Skeletal muscle satellite cell (primary cell): ENCODE results near the gene CASP12.

Source experiments
- H3K27me3 ChIP-seq: 2 replicates; pipeline ENCODE4 v1.7.0; 2013; ENCODE audit warnings: low read length; ENCODE audit not compliant: control insufficient read depth, insufficient read depth
- H3K36me3 ChIP-seq: 2 replicates; pipeline ENCODE4 v1.7.0; 2013; ENCODE audit warnings: mild to moderate bottlenecking, control low read depth, low read length; ENCODE audit not compliant: insufficient read depth
- H3K4me1 ChIP-seq: 2 replicates; pipeline ENCODE4 v1.7.0; 2013; ENCODE audit warnings: low read length; ENCODE audit not compliant: control insufficient read depth, insufficient read depth
- H3K4me2 ChIP-seq: 2 replicates; pipeline ENCODE4 v1.7.0; 2013; ENCODE audit warnings: mild to moderate bottlenecking, low read length
- H3K4me3 ChIP-seq: 2 replicates; pipeline ENCODE4 v1.7.0; 2013; ENCODE audit warnings: low read length
- H3K9ac ChIP-seq: 2 replicates; pipeline ENCODE4 v1.7.0; 2013; ENCODE audit warnings: mild to moderate bottlenecking, low read depth, low read length, moderate library complexity
- H3K9me3 ChIP-seq: replicated peaks from 2 replicates; pipeline ENCODE4 v1.7.0; 2013; ENCODE audit warnings: mild to moderate bottlenecking, control low read depth, low read length

Gene CASP12

GRCh38 chr11:104856607-104857006 is 41.7 kb downstream of the CASP12 start:
- no peak overlapping the region for H3K9ac ChIP-seq
- no peaks in the 10 kb centered on the region for H3K27me3 ChIP-seq
- no peaks in the 10 kb centered on the region for H3K9me3 ChIP-seq
- no peak overlapping the region for H3K4me3 ChIP-seq
- H3K36me3 ChIP-seq = no peaks in the 10 kb centered on the region
- H3K4me2 ChIP-seq = no peak overlapping the region
- no peaks in the 10 kb centered on the region for H3K4me1 ChIP-seq

GRCh38 chr11:104855965-104856364 is 42.3 kb downstream of the CASP12 start:
- Histone ChIP-seq H3K4me1 (no peaks in the 10 kb centered on the region), H3K4me3 (no peak overlapping the region), H3K36me3 (no peaks in the 10 kb centered on the region), H3K27me3 (no peaks in the 10 kb centered on the region), H3K9ac (no peak overlapping the region), H3K9me3 (no peaks in the 10 kb centered on the region), H3K4me2 (no peak overlapping the region)

DNA sequence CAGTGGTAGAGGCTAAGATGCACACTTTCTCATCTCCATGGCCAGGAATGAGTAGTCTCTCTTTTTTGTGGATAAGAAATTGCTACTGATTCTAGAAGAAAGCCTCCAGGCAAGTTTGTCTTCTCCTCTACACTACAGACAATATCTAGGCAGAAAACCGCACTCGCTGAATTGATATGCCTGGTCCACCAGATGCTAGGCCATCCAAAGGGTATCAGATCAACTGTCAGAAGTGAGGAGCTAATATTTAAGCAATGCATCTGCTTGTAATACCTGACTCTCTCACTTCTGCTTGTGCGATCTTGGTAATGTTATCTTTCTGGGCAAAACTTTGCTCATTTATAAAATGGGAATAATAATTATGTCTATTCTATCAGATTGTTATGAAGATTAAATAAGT is 45.0 kb downstream of the CASP12 start:
- no peak overlapping the region for H3K4me3 ChIP-seq
- no peaks in the 10 kb centered on the region for H3K4me1 ChIP-seq
- H3K4me2 ChIP-seq = no peak overlapping the region
- H3K36me3 ChIP-seq = no peaks in the 10 kb centered on the region
- no peaks in the 10 kb centered on the region for H3K27me3 ChIP-seq
- no peaks in the 10 kb centered on the region for H3K9me3 ChIP-seq
- no peak overlapping the region for H3K9ac ChIP-seq

- no peak overlapping the region for H3K9ac ChIP-seq
- no peaks in the 10 kb centered on the region for H3K27me3 ChIP-seq
- no peaks in the 10 kb centered on the region for H3K4me1 ChIP-seq
- H3K9me3 ChIP-seq = no peaks in the 10 kb centered on the region
- no peak overlapping the region for H3K4me2 ChIP-seq
- H3K36me3 ChIP-seq = no peaks in the 10 kb centered on the region
- no peak overlapping the region for H3K4me3 ChIP-seq
These were observed 45.4 kb downstream of the CASP12 start for GRCh38 chr11:104852811-104853210.

DNA sequence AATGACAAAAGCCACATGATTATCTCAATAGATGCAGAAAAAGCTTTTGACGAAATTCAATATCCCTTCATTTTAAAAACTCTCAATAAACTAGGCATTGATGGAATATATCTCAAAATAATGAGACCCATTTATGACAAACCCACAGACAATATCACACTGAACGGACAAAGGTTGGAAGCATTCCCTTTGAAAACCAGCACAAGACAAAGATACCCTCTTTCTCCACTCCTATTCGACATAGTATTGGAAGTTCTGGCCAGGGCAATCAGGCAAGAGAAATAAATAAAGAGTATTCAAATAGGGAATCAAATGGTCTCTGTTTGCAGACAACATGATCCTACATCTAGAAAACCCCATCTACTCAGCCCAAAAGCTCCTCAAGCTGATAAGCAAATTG is 52.0 kb downstream of the CASP12 start:
- H3K27me3 ChIP-seq = no peaks in the 10 kb centered on the region
- no peaks in the 10 kb centered on the region for H3K9me3 ChIP-seq
- H3K4me1 ChIP-seq = no peaks in the 10 kb centered on the region
- H3K9ac ChIP-seq = no peak overlapping the region
- H3K4me3 ChIP-seq = no peak overlapping the region
- no peaks in the 10 kb centered on the region for H3K36me3 ChIP-seq
- H3K4me2 ChIP-seq = no peak overlapping the region

- Histone ChIP-seq H3K4me1 (no peaks in the 10 kb centered on the region), H3K9me3 (no peaks in the 10 kb centered on the region), H3K4me3 (no peak overlapping the region), H3K4me2 (no peak overlapping the region), H3K27me3 (no peaks in the 10 kb centered on the region), H3K9ac (no peak overlapping the region), H3K36me3 (no peaks in the 10 kb centered on the region)
These were observed 53.8 kb downstream of the CASP12 start for GRCh38 chr11:104844451-104844850.

DNA sequence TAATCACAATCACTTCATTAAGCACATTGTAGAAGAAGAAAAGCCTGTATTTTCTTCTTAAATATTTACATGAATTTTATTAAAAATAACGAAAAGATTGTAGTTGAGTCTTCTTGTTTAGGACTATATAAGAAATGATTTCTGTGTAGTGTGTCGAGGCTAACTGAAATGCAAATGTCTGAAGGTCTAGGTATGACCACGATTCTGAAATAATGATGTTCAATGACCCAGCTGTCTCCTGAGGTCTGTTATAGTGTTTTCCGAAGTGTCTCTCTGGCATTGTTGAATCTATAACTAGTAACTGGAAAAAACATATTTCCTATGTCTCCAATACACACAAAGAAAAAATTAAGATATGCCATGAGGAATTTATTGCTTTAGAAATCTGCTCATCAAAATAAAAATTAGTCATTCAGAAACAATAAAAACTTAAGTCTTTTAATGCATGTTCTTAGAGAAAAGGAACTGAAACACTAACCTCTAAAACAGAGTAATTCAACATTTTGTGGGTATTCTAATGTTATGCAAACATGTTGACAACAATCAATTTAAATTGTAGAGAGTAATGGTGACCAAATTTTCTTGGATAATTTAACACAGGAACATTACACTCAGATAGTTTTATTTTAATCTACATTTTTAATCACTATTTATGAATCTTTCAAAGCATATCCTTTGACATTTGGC is 55.0 kb downstream of the CASP12 start:
- Histone ChIP-seq H3K9ac (no peak overlapping the region), H3K4me2 (no peak overlapping the region), H3K27me3 (no peaks in the 10 kb centered on the region), H3K4me3 (no peak overlapping the region), H3K36me3 (no peaks in the 10 kb centered on the region), H3K9me3 (no peaks in the 10 kb centered on the region), H3K4me1 (no peaks in the 10 kb centered on the region)

- H3K9ac ChIP-seq = no peak overlapping the region
- H3K27me3 ChIP-seq = no peaks in the 10 kb centered on the region
- no peaks in the 10 kb centered on the region for H3K36me3 ChIP-seq
- no peak overlapping the region for H3K4me2 ChIP-seq
- H3K4me3 ChIP-seq = no peak overlapping the region
- H3K9me3 ChIP-seq = no peaks in the 10 kb centered on the region
- no peaks in the 10 kb centered on the region for H3K4me1 ChIP-seq
These were observed 56.2 kb downstream of the CASP12 start for GRCh38 chr11:104841973-104842525.

DNA sequence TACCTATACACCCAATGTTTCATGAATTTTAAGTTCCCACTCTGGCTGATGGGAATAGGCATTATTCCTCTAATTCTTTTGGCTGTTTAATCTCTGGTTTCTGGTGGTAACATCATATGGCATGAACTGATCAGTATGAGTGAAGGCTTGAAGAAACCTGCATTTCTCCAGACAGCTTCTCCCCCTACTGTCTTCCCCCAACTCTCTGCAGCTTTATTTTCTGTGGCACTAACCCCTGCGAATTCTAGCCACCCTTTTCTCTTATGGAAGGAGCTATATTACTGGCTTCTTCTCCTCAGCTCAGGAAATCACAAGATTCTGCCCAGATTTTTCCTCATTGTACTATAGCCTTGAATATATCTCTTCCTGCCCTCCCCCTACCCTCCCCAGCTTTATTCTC is 57.1 kb downstream of the CASP12 start:
- Histone ChIP-seq H3K4me3 (no peak overlapping the region), H3K9me3 (no peaks in the 10 kb centered on the region), H3K4me2 (no peak overlapping the region), H3K4me1 (no peaks in the 10 kb centered on the region), H3K9ac (no peak overlapping the region), H3K36me3 (no peaks in the 10 kb centered on the region), H3K27me3 (no peaks in the 10 kb centered on the region)

GRCh38 chr11:104837969-104838639 is 60.2 kb downstream of the CASP12 start:
- Histone ChIP-seq H3K36me3 (no peaks in the 10 kb centered on the region), H3K4me3 (no peak overlapping the region), H3K27me3 (no peaks in the 10 kb centered on the region), H3K9me3 (no peaks in the 10 kb centered on the region), H3K4me2 (no peak overlapping the region), H3K9ac (no peak overlapping the region), H3K4me1 (no peaks in the 10 kb centered on the region)

- Histone ChIP-seq H3K9me3 (no peaks in the 10 kb centered on the region), H3K4me3 (no peak overlapping the region), H3K36me3 (no peaks in the 10 kb centered on the region), H3K27me3 (no peaks in the 10 kb centered on the region), H3K9ac (no peak overlapping the region), H3K4me1 (no peaks in the 10 kb centered on the region), H3K4me2 (no peak overlapping the region)
These were observed 61.6 kb downstream of the CASP12 start for GRCh38 chr11:104836691-104837090.
